Right lobe of liver (tissue), 4 donors: ENCODE measurements around the gene ELOVL6.

Source experiments
- POLR2A ChIP-seq: fragments of 450-650 bp; IDR thresholded peaks from one replicate; pipeline ENCODE4 v1.6.1; 2017; ENCODE audit warnings: antibody characterized with exemption, mild to moderate bottlenecking
- TF ChIP-seq, protein P1 (sequence below), 4 donors: fragments of 200-600 bp in 3 of 4; fragments of 450-650 bp in 1 of 4; IDR thresholded peaks; one replicate each; pipeline versions ENCODE4 v1.5.1 to v1.8.0; 2016 to 2022; ENCODE audit warnings: antibody characterized with exemption in 4 of 4, mild to moderate bottlenecking in 2 of 4
- donor health status: DM: no; HTN: no; CAD: no.
- donor health status: DM: no; HTN: no; CAD: no.
- donor health status: DM: no; HTN: yes; CAD: no.

DNA sequence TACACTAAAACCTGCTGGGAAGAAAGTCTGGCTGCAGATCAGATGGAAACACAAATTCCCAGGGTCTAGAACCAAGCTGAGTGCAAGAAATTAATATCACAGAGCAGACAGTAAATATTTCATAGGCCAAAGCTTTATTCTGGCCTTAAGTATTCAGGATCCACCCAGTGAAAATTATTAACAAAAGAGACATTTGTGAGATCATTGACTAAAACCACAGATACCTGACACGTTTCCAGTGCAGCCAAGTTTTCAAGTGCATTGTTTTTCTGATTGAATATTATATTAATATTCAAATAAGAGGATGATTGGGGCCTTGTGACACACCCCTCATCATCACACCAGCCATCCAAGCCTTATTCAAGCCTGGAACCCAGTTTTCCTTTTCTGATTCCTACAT is 10.3 kb downstream of the ELOVL6 start:
- TF ChIP-seq, protein P1, sequence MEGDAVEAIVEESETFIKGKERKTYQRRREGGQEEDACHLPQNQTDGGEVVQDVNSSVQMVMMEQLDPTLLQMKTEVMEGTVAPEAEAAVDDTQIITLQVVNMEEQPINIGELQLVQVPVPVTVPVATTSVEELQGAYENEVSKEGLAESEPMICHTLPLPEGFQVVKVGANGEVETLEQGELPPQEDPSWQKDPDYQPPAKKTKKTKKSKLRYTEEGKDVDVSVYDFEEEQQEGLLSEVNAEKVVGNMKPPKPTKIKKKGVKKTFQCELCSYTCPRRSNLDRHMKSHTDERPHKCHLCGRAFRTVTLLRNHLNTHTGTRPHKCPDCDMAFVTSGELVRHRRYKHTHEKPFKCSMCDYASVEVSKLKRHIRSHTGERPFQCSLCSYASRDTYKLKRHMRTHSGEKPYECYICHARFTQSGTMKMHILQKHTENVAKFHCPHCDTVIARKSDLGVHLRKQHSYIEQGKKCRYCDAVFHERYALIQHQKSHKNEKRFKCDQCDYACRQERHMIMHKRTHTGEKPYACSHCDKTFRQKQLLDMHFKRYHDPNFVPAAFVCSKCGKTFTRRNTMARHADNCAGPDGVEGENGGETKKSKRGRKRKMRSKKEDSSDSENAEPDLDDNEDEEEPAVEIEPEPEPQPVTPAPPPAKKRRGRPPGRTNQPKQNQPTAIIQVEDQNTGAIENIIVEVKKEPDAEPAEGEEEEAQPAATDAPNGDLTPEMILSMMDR (IDR thresholded peaks at IDR 0.05) = no peak
- TF ChIP-seq POLR2A = no peak
